ENCODE results near the gene TGIF1.

Gene TGIF1

DNA sequence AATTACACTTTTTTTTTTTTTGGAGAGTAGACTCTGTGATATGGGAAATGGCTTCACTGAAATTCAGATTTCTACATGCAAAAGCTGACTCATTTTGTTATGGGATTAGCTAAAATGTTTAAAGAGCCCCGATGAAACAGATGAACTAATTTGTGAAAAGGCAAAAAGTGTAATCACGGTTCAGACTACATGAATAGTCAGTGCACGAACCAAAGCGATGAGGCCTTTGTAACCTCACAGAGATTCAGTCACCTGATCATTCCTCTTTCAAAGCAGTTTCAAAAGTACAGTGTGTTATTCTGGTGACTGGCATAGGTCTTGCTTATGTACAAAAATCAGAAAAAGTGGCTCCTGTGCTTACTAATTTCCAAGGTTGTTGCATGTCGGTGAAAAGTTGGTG is 44.6 kb downstream of the TGIF1 start:
- no peak overlapping the region for H3K4me2 ChIP-seq
- no peak overlapping the region for H3K27ac ChIP-seq
- H3K4me1 ChIP-seq, result peaks cover 15 to 31% (median 21%) of the 10 kb centered on the region in 10 experiments
- TF ChIP-seq Cebpa-rat (IDR thresholded peaks at IDR 0.05), result no peak
- peaks cover 0 to 3% (median 0%) of the 10 kb centered on the region in 11 experiments; a peak in 1 of 22 replicates for H4K20me1 ChIP-seq
- H3K9me3 ChIP-seq (replicated peaks in 1 of 11), result no peaks in the 10 kb centered on the region
- no peaks in the 10 kb centered on the region for H3K36me3 ChIP-seq
- no peak overlapping the region for H3K9ac ChIP-seq
- peaks cover 21 to 31% (median 24%) of the 10 kb centered on the region in 11 experiments for H3K27me3 ChIP-seq
- H3K4me3 ChIP-seq, result no peak overlapping the region

GRCh38 chr18:3495691-3496430 is 45.9 kb downstream of the TGIF1 start:
- Histone ChIP-seq H3K27me3 (peaks cover 31 to 41% (median 36%) of the 10 kb centered on the region in 11 experiments), H3K4me3 (no peak overlapping the region), H3K4me2 (no peak overlapping the region), H3K4me1 (peaks cover 21 to 36% (median 27%) of the 10 kb centered on the region in 10 experiments), H3K27ac (no peak overlapping the region), H4K20me1 (peaks cover 0 to 5% (median 0%) of the 10 kb centered on the region in 11 experiments; a peak in 2 of 22 replicates), H3K36me3 (no peaks in the 10 kb centered on the region), H3K9me3 (replicated peaks in 1 of 11) (no peaks in the 10 kb centered on the region), H3K9ac (no peak overlapping the region)
- TF ChIP-seq Cebpa-rat (IDR thresholded peaks at IDR 0.05), result no peak

DNA sequence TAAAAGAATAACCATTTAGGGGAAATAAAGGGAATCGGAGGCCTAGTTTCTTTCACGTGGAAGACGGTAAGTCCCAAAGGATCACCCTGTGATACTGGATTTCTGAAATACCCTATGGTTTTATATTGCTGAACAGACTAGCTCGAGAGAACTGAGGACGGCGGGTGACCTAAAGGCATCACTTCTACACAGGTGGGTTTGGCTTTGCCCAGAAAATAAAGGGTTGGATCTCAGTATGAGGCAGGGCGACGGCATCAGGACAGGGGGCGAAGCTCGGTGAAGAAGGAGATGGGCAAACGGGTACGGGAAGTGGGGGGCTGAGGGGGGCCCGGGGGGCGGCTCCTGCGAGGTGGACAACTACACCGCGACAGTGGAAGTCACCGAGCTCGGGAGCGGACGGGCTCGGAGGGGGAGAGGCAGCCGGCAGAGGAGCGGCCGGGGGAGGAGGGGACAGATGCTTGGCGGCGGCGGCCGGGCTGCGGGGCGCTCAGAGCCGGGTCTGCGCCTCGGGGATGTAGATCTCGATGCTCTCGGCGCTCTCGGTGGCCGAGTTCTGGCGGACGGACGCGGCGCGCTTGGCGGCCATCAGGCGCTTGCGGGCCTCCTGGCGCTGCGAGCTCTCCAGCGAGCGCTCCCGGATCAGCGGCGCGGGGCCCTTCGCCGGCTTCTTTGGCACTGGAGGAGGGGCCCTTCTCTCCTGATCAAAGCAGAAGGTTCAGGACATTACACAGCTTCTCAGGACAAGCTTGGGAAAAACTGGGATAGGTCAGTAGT is 48.9 kb downstream of the TGIF1 start:
- Histone ChIP-seq H3K9me3 (replicated peaks in 1 of 11) (no peaks in the 10 kb centered on the region), H3K36me3 (no peaks in the 10 kb centered on the region), H3K4me2 (peak overlapping the region; percentile 79 to 98 (median 88)), H3K9ac (peak overlapping the region in 10 of 11 experiments; percentile 26 to 70 (median 56); a peak in 18 of 22 replicates), H3K27ac (peak overlapping the region in 2 of 11 experiments; percentile 18 to 44; a peak in 2 of 22 replicates), H4K20me1 (peaks cover 0 to 5% (median 0%) of the 10 kb centered on the region in 11 experiments; a peak in 2 of 22 replicates), H3K27me3 (peaks cover 31 to 41% (median 36%) of the 10 kb centered on the region in 11 experiments), H3K4me1 (peaks cover 12 to 24% (median 16%) of the 10 kb centered on the region in 10 experiments), H3K4me3 (peak overlapping the region; percentile 41 to 65 (median 56))
- TF ChIP-seq Cebpa-rat (IDR thresholded peaks at IDR 0.05), result no peak

DNA sequence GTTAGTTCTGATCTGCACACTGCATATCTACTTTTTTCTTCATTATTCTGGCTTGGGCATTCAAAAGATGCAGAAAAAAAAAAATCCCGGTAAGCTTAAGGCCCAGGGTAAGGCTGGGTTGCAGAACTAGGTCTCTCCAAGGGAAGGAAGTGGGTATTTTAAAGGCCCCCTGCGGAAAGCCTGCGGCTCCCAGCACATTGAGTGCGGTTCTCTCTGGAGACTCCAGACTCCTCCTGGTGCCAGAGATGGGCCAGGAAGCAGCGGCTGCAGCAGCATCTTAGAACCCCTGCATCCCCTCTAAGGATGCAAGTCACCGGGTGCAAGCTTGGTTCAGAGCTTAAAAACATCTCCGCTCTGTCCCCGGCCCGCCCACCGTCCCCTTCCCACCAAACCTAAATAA is 49.5 kb downstream of the TGIF1 start:
- Histone ChIP-seq H3K9ac (peak overlapping the region in 10 of 11 experiments; percentile 26 to 70 (median 56); a peak in 17 of 22 replicates), H3K36me3 (no peaks in the 10 kb centered on the region), H3K4me3 (peak overlapping the region; percentile 41 to 65 (median 56)), H3K4me1 (peaks cover 8 to 21% (median 15%) of the 10 kb centered on the region in 10 experiments; a peak in 19 of 20 replicates), H3K27me3 (peaks cover 31 to 41% (median 36%) of the 10 kb centered on the region in 11 experiments), H3K27ac (0 out of 22 replicates have a peak overlapping the region, but pooled peaks of 1 of the 11 experiments have one; percentile 44), H4K20me1 (peaks cover 0 to 5% (median 0%) of the 10 kb centered on the region in 11 experiments; a peak in 2 of 22 replicates), H3K4me2 (peak overlapping the region; percentile 79 to 98 (median 88)), H3K9me3 (replicated peaks in 1 of 11) (no peaks in the 10 kb centered on the region)
- no peak for TF ChIP-seq Cebpa-rat (IDR thresholded peaks at IDR 0.05)

- no peaks in the 10 kb centered on the region for H3K9me3 ChIP-seq (replicated peaks in 1 of 11)
- H3K36me3 ChIP-seq, result no peaks in the 10 kb centered on the region
- H3K27me3 ChIP-seq, result peaks cover 31 to 41% (median 36%) of the 10 kb centered on the region in 11 experiments
- H3K4me1 ChIP-seq, result peaks cover 8 to 21% (median 15%) of the 10 kb centered on the region in 10 experiments; a peak in 19 of 20 replicates
- H3K4me2 ChIP-seq, result peak overlapping the region; percentile 79 to 98 (median 88)
- no peak overlapping the region for H3K27ac ChIP-seq
- peak overlapping the region in 5 of 10 experiments; percentile 49 to 65 (median 56); a peak in 6 of 20 replicates for H3K4me3 ChIP-seq
- H4K20me1 ChIP-seq, result peaks cover 0 to 5% (median 0%) of the 10 kb centered on the region in 11 experiments; a peak in 2 of 22 replicates
- no peak overlapping the region for H3K9ac ChIP-seq
- TF ChIP-seq Cebpa-rat (IDR thresholded peaks at IDR 0.05), result no peak
These were observed 50.0 kb downstream of the TGIF1 start for GRCh38 chr18:3500016-3500415.

GRCh38 chr18:3502650-3503049 is 52.7 kb downstream of the TGIF1 start:
- Histone ChIP-seq H3K4me3 (no peak overlapping the region), H3K27me3 (peaks cover 29 to 34% (median 30%) of the 10 kb centered on the region in 11 experiments), H4K20me1 (peaks cover 0 to 5% (median 0%) of the 10 kb centered on the region in 11 experiments; a peak in 2 of 22 replicates), H3K4me1 (peaks cover 8 to 21% (median 15%) of the 10 kb centered on the region in 10 experiments; a peak in 19 of 20 replicates), H3K27ac (no peak overlapping the region), H3K36me3 (no peaks in the 10 kb centered on the region), H3K9me3 (replicated peaks in 1 of 11) (no peaks in the 10 kb centered on the region), H3K4me2 (no peak overlapping the region), H3K9ac (no peak overlapping the region)
- TF ChIP-seq Cebpa-rat (IDR thresholded peaks at IDR 0.05), result no peak

GRCh38 chr18:3504637-3505036 is 54.7 kb downstream of the TGIF1 start:
- Histone ChIP-seq H3K4me2 (no peak overlapping the region), H3K4me1 (peaks cover 22 to 28% (median 23%) of the 10 kb centered on the region in 10 experiments), H3K9ac (no peak overlapping the region), H3K9me3 (replicated peaks in 1 of 11) (no peaks in the 10 kb centered on the region), H3K27me3 (peaks cover 9 to 14% (median 10%) of the 10 kb centered on the region in 11 experiments), H3K4me3 (no peak overlapping the region), H3K36me3 (no peaks in the 10 kb centered on the region), H3K27ac (no peak overlapping the region), H4K20me1 (peaks cover 0 to 4% (median 0%) of the 10 kb centered on the region in 11 experiments; a peak in 2 of 22 replicates)
- no peak for TF ChIP-seq Cebpa-rat (IDR thresholded peaks at IDR 0.05)

DNA sequence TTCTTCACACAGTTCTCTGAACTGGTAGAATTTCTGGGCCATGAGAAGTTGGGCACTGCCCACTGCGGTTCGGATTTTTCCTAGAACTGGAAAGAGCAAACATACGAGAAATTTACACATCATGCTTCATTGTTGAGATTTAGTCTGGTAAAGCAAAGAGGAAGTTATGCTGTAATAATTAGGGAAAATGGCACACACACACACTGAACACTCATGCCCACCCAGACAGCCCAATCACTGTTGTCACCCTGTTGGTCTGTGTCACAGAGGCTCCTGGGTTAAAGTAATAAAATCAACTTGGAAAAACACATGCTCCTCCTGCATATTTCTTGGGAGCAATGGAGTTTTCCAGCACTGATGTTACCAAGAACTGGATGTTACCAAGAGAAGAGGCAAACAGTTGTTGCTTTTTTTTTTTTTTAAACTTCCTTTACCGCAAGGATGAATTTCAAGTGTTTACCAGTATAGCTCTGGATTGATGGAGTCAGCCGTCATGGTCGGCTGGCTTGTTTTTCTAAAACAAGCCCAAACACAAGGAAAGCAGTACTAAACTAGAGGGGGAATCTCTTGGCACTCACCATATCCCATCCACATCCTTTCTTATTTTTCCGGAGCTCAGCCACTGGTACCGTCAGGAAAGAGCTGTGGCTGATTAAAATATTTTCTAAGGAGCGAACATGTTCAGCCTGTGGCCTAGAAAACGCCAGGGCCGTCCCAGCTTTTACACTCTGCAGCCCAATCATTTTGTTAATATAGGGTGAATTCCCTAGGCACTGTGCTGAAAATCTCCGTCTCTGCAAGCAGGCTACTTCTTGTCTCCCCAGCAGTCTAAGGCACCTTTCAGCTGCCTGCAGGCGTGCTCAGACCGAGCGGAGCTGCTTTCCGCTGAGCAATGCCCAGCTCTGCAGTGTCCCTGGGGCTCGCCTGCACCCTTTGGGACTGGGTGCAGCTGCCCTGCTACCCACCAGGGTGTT is 58.9 kb downstream of the TGIF1 start:
- no peak for TF ChIP-seq Cebpa-rat (IDR thresholded peaks at IDR 0.05)
- Histone ChIP-seq H3K27me3 (no peaks in the 10 kb centered on the region), H3K9me3 (replicated peaks in 1 of 11) (peaks cover 0 to 12% (median 0%) of the 10 kb centered on the region in 11 experiments; a peak in 3 of 22 replicates), H3K27ac (peak overlapping the region in 9 of 11 experiments; percentile 35 to 60 (median 49); a peak in 18 of 22 replicates), H3K4me1 (peaks cover 27 to 47% (median 38%) of the 10 kb centered on the region in 10 experiments), H4K20me1 (no peaks in the 10 kb centered on the region), H3K4me3 (peak overlapping the region in 9 of 10 experiments; percentile 14 to 48 (median 32); a peak in 13 of 20 replicates), H3K9ac (peak overlapping the region in 9 of 11 experiments; percentile 20 to 56 (median 40); a peak in 16 of 22 replicates), H3K36me3 (no peaks in the 10 kb centered on the region), H3K4me2 (peak overlapping the region; percentile 77 to 92 (median 88))
